HT1080 (cell line): Measurements from ENCODE around the gene NCOA1. TPM values are rescaled to one million over a fixed set of nuclear protein-coding genes. Genes with fewer than 3 reads are reported as not detected.
"Not testable (repeated sequence)": the region's sequence is repeated elsewhere in the genome, so short reads cannot be mapped to it uniquely, and the experiment has no call there.

Source experiments
- DNase-seq: peaks from one replicate; pipeline ENCODE4 v3.0.0-alpha.2; 2015; ENCODE audit warnings: low read depth
- total RNA-seq: library from RNA; depleted of rRNA; stranded (reverse); fragments of >200 nt; shearing (Covaris generic); gene quantifications from 2 replicates; pipeline ENCODE4 v1.2.3, GENCODE V29; 2014

NCOA1 gene
- total RNA-seq, 1 experiment from 2014 or later, result 10.4 TPM

DNA sequence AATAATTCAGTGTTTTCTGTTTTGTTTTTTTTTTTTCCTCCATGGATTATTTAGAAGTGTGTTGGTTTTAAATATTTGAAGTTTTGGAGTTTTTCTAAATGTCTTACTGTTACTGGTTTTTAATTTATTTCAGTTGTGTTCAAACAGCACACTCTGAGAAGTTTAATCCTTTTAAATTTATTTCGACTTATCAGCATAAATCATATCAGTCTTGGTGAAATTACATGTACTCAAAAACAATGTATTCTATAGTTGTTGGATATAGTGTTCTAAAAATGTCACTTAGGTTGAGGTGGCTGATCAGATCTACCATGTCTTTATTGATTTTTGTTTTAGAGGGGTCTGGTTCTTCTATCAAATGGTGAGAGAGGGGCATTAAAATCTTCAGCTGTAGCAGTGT lies 134.7 kb downstream of the NCOA1 start:
- no peak for DNase-seq

DNA sequence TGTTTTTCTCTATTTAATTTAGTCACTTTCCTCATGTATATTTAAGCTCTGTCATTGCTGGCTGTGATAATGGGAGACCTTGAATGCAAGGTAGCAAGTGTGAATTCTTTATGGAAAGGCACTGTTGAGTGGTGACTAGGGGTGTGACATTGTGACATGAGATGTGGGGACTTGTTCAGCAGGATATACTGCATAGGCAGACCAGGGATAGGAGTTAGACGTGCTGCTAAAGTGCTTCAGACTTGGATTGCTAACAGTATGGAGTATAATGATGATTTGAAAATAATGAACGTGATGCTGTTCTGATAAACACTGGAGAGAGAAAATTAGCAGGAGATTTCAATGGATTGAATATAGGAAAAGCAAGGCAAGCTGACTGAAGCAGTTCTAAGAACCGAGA lies 135.1 kb downstream of the NCOA1 start:
- no peak for DNase-seq

DNA sequence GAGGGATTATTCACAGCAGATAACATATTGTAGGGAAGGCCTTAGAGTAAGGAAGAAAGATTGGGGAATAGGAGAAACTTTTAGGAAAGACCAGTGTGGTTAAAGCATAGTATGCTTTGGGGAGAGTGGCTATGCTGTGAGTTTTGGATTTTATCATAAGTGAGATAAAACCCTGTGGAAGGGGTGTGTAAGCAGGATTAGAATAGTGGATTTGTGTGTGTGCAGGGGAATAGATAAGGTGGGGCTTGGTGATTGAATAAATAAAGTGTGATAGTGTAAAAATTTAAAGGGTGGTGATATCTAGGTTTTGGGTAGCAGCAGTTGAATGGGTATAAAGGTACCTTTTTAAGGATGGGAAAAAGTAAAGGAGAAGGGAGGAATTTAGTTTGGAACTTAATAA lies 137.7 kb downstream of the NCOA1 start:
- DNase-seq, result no peak

DNA sequence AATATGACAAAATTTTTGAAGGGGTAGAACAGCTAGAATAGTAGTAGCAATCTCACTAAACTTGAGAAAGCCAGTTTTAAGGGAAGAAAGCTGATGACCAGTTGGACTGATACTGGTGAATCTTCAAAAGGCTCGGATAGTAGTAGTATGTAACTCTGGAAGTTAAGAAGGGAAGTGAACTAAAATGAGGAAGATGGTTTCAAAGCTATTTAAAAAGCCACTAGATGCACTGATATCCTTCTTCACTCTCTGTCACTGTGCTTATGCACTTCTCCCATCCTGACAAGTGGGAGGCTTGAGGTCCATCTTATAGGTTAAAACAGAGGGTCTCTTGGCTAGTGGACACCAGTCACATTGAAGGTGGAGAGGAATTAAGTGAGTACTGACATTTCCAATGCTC lies 141.1 kb downstream of the NCOA1 start:
- no peak for DNase-seq

DNA sequence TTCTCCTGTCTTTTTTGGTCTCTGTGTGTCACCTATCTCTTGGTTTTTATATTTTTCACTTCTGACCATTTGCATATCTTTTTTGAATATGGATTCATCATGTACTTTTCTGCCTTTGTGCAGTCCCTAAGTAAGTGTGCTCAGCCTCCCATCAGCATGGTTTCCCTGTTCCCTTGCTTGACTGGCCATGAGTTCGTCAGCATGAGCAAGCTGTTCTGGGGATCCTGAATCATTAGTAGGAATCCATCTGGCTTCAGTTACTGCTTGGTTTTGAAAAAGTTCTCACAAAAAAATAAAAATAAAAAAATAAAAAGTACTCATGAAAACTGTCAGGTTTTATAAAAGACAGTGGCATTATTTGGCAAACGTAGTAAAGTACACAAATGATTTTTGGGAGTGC lies 144.1 kb downstream of the NCOA1 start:
- DNase-seq, result no peak

DNA sequence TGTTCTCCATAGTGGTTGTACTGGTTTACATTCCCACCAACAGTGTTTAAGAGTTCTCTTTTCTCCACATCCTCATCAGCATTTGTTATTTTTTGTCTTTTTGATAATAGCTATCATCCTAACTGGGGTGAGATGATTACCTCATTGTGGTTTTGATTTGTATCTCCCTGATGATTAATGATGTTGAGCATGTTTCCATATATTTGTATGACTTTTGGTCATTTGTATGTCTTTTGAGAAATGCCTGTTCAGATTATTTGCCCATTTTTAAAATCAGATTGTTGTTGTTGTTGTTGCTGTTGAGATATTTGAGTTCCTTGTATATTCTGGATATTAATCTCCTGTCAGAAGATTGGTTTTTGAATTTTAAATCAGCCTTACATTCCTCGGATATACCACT lies 147.5 kb downstream of the NCOA1 start:
- no peak for DNase-seq

DNA sequence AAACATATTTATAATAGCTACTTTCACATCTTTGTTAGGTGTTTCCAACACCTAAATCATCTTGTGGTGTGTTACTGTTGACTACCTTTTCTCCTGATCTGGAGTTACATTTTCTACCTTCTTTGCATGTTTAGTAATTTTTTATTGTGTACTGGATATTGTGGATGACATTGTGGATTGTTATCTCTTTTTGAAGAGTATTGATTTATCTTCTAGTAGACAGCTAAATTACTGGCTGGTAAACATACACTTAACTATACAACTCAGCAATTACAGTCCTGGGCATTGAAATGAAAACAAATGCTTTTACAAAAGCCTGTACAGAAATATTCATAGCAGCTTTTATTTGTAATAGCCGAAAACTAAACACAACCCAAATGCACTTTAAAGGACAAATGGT lies 151.3 kb downstream of the NCOA1 start:
- DNase-seq, result no peak

DNA sequence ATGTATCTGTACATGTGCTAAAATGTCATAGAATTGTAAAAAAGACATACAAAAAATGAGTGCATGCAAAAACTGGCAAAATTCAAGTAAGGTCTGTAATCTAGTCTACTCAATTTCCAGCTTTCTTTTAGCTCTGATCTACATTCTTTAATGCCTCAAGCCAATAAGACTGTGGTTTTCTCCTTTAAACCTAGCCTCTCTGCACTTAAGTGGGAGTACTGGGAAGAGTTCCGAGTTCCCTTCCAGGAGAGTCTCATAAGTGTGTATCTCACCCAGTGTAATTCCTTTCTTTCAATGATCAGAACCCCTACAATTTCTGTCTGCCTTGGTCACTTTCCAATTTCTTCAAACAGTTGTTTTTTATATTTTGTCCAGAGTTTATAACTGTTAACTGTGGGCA lies 152.0 kb downstream of the NCOA1 start:
- DNase-seq, result no peak

DNA sequence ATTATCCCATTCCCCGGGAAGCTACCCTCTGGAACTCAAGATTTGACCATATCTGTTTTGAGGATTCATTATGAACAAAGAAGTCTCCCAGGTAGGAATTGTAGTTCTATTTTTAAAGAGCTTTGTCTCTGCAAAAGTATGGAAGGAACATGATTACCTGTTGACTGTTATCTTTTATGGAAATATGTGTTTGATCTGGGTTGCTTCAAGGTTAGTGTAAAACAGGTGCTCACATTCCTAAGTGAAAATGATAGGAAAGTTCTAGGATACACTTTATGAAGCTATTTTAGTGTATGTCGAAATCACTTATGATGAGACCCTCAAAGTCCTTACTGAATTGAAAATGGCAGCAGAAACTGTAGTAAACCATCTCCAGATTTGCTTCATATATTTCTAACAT lies 153.0 kb downstream of the NCOA1 start:
- DNase-seq, result no peak

DNA sequence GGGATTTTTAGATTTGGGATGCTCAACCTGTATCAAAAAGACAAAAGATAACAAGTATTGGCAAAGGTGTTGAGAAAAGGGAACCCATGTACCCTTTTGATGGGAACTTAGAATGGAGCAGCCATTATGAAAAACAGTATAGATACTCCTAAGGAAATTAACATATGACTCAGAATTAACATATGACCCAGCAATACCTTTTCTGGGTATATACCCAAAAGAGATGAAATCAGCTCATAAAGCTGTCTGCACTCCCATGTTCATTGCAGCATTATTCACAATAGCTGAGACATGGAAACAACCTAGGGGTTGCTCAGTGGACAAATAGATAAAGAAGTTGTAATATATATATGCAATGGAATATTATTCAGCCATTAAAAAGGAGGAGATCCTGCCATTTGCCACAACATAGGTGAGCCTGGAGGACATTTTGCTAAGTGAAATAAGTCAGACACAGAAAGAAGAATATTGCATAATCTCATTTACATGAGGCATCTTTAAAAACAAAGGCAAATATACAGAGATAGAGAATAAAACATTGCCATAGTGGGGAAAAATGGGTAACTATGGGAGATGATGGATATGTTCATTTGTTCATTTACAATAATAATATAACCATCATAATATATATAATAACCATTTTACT lies 160.1 kb downstream of the NCOA1 start:
- no peak for DNase-seq

DNA sequence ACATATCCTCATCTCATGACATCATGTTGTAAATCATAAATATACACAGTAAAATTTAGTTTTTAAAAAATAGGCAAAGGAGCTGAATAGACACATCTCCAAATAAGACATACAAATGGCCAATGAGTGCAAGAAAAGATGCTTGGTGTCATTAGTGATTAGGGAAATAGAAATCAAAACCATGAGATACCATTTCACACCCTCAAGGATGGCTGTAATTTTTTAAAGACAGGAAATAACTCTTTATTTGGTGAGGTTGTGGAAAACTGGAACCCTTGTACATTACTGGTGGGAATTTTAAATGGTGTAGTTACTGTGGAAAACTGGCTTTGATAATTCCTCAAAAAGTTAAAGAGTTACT lies 160.6 kb downstream of the NCOA1 start:
- DNase-seq, result no peak

DNA sequence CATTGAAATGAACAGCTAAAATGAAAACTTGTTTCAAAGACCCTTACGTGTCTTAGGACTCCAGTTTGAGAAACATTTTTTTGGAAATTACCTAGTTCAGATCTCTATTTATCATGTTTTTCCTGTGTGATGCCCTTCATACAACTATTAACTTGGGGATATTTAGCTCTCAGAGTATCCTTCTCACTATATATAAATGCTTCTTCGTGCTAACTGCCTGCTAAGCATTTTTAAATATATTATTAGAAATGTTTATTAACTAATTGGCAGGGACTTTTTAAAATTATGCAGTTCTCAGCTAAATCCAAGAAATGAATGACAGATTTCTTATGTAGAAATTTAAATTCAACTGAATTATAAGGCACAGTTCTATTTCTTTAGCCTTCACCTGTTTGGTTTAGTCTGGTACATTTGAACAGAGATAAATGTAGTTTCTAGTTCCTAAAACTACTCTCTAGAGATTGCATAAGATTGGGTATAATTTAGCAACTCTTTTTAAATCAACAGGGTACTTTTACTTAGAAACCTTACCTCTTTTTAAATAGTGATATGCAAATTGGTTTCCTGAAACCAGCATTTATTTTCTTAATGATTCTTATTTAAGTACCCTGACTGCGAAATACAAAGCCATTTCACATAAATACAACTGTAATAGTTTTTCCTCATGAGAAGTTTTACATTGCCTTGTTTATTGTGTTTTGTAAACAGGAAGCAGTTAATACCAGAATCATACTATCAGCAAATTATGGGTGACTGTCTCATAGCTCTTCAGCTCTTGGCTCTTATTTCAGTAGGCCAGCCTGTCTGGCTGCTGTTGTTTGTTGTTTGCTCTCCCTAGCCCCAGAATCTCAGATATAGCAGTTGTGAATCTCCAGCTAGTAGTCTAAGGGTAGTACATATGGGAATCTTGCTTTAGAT lies 161.5 kb downstream of the NCOA1 start:
- DNase-seq, result no peak

DNA sequence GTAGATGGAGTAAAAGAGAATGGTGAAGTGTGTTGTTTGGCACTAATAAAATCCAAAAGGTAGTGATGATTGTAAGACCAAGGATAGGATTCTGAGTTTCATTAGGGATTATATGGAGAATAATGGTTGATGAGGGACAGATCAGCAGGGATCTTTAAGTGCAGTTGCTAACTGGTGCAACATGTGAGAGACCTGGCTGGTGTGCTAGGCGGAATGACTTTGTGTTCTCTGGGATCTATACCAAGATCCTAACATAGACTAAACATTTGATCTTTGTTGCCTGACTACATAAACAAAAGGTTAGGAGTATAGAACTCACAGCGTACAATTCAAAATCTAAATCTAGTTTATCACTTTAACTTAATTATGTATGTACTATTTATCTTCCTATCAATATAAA lies 166.8 kb downstream of the NCOA1 start:
- no peak for DNase-seq

DNA sequence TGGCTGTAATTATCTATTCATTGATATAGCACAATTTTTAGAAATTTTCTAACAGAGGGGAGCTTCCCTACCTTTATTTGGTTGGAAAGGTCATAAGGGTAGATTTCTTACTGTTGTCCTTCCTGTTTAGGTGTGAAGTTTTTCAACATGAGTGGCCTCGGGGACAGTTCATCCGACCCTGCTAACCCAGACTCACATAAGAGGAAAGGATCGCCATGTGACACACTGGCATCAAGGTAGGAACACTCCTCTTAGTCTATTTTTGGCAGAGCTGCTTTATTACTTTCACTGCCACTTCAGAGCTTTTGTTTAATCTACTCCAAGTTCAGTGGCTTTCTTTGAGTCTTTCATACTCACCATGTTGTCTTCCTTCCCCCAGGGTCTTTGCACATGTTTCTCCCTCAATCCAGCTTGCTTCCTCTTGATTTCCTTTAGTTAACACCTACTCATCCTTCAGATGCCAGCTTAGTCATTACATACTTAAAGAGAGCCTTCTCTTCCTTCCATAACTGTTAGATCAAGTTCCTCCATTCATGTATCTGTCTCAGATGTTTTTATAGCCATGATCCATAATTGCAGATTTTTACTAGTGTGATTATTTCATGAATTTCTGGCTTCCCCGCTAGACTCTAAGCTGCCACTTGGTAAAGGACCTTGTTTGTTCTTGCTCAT lies 167.6 kb downstream of the NCOA1 start:
- DNase-seq, result peak; percentile 4

DNA sequence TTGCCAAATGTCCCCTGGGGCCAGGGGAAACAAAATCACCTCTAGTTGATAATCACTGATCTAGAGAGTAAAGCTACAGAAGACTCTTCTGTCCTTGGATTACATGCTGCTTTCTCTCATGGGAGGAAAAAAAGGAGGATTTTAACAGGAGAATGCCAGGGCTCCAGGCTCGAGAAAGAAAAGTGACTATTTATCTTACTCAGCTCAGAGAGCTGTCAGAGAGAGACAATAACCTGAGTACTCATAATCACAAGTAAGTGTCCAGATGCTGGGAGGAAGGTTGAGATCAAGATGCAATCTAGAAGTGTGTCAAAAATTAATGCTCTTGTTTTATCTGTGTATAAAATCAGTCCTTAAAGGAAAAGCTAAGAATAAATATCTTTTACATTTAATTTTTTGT lies 168.8 kb downstream of the NCOA1 start:
- DNase-seq, result no peak

DNA sequence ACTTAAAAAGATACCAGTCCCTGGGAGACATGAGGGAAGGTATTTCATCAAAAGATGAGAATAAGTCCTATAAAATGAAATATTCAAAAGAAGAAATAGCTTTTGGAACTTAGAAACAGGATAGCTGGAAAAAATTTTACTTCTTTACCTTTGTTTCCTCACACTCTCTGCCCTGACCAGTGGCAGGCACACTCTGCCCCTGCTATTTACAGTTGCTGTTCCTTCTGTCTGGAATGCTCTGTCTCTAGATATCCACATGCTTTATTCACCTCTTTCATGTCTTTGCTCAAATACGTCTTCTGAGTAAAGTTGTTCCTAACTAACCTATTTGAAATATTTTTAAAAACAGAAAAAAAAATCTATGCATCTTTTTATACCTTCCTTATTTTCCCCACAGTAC lies 176.5 kb downstream of the NCOA1 start:
- DNase-seq, result no peak

DNA sequence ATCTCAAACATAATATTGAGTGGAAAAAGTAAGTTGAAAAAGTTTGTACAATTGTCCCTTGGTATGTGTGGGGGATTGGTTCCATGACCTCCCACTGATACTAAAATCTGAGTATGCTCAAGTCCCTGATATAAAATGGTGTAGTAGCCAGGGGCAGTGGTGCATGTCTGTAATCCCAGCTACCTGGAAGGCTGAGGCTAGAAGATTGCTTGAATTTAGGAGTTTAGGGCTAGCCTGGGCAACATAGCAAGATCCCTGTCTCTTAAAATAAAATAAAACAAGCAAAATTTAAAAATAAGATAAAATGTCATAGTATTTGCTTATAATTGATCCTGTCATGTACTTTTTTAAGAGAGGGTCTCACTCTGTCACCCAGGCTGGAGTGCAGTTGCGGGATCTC lies 180.2 kb downstream of the NCOA1 start:
- DNase-seq, result no peak

DNA sequence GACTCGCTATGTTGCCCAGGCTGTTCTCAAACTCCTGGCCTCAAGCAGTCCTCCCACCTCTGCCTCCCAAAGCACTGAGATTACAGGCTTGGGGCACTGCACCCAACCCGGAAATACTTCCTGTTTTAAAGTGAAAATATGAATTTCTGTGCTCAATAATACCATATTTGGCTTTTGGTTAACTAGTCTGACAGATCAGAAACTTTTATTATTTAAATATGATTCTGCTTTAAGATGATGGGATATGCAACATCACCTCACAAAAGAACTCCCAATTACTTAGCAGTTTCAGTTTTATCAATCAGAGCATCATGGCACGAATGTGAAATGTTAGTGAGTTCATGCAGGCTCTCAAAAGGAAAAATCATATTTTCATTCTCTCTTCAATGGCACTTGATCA lies 181.5 kb downstream of the NCOA1 start:
- no peak for DNase-seq

DNA sequence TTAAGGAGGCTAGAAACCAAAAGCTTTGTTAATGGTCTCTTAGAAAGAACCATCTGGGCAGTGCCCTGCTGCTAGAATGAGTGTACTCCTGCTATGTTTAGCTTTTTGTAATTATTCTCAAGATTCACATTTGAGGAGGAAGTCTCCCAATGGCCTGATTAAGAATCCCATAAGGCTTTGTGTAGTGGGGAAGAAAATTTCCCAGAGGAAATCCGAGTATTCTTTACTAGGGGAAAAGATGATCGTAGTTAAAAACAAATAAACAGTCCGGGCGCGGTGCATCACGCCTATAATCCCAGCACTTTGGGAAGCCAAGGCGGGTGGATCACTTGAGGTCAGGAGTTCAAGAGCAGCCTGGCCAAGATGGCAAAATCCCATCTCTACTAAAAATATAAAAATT lies 184.3 kb downstream of the NCOA1 start:
- DNase-seq, result no peak

DNA sequence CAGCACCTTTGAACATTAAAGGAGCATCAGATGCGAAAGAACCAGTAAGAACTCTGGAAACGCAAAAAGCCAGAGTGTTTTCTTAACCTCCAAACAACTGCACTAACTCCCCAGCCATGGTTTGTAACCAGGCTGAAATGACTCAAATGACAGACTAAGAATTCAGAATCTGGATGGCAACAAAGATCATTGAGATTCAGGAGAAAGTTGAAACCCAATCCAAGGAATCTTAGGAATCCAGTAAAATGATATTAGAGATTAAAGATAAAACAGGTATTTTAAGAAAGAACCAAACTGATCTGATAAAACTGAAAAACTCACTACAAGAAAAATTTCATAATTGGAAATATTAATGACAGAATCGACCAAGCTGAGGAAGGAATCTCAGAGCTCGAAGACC lies 185.4 kb downstream of the NCOA1 start:
- DNase-seq, result no peak

DNA sequence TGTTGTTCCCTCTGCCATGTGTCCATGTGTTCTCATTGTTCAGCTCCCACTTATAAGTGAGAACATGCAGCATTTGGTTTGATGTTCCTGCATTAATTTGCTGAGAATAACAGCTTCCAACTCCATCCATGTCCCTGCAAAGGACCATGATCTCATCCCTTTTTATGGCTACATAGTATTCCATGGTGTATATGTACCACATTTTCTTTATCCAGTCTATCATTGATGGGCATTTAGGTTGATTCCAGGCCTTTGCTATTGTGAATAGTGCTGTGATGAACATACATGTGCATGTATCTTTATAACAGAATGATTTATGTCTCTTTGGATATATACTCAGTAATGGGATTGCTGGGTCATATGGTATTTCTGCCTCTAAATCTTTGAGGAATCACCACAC lies 187.0 kb downstream of the NCOA1 start:
- not testable (repeated sequence) for DNase-seq

DNA sequence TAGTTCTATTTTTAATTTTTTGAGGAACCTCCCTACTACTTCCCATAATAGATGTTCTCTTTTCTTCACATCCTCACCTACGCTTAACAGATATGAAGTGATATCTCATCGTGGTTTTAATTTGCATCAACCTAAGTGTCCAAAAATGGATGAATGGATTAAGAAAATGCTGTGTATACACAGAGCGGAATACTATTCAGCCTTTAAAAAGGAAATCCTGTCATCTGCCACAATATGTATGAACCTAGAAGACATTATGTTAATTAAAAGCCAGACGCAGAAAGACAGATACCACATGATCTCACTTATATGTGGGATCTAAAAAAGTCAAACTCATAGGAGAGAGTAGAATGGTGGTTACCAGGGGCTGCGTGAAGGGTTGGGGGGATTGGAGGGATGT lies 189.1 kb downstream of the NCOA1 start:
- no peak for DNase-seq

DNA sequence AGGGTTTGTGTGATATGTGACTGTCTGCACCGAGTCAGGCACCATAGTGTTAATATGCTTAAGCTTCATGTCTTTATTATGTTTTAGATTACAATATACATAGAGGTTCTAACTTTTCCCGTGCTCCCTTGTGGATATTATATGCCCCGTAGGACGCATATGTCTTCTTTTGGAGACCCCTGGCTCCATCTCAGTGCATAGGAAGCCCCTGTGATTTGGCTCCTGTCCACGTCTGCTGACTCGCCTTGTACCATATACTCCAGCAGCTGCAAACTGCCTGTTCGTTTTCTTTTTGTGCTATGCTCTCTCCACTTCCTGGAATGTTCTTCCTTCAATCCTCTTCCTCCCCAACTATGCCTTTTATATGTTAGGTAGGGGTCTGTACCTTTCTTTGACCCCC lies 191.2 kb downstream of the NCOA1 start:
- peak; percentile 5 for DNase-seq
